Vagina (tissue), 2 donors: ENCODE data around the gene CFAP299.

ENCODE experiments used
- POLR2A ChIP-seq, 2 donors: fragments of 450-650 bp; IDR thresholded peaks; one replicate each; pipeline ENCODE4 v1.6.1; 2017; ENCODE audit warnings: antibody characterized with exemption in 2 of 2, mild to moderate bottlenecking in 2 of 2, moderate library complexity in 2 of 2
- POLR2AphosphoS5 ChIP-seq, 2 donors: sonication (generic); formaldehyde crosslinking; IDR thresholded peaks; one replicate each; pipeline ENCODE4 v1.9.0; 2017; ENCODE audit warnings: antibody characterized with exemption in 2 of 2, mild to moderate bottlenecking in 2 of 2, low read depth in 1 of 2; ENCODE audit not compliant: insufficient read depth in 1 of 2
- TF ChIP-seq, protein P1 (sequence below), 3 experiments: fragments of 450-650 bp in 2 of 3; fragments of 200-600 bp in 1 of 3; sonication (generic) in 1 of 3; IDR thresholded peaks; one replicate each; pipeline ENCODE4 v1.5.1; 2017 to 2019; ENCODE audit warnings: antibody characterized with exemption in 3 of 3, mild to moderate bottlenecking in 2 of 3, moderate library complexity in 2 of 3

DNA sequence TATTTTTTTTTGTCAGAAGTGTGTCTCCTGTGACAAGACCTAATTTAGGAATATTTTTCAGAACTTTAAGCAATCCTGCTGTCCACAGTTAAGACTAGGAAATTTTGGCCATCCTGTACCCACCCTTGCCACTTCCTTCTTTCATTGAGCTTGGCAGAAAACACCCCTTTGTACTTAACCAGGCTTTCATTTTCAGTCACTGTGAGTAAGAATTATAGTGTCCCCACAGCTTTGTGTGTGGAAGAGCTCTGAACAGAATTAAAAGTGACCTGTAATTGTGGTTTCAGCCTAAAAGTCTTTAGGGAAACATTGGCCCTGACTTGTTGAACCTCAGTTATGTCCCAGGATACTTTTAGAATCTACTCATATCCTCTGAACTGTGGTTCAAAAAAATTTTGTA lies 541.3 kb downstream of the CFAP299 start:
- TF ChIP-seq POLR2A (IDR thresholded peaks at IDR 0.05) (no peak), POLR2AphosphoS5 (IDR thresholded peaks at IDR 0.05; ENCODE audit: insufficient read depth in 1 of 2, low read depth in 1 of 2) (no peak)
- TF ChIP-seq, protein P1, sequence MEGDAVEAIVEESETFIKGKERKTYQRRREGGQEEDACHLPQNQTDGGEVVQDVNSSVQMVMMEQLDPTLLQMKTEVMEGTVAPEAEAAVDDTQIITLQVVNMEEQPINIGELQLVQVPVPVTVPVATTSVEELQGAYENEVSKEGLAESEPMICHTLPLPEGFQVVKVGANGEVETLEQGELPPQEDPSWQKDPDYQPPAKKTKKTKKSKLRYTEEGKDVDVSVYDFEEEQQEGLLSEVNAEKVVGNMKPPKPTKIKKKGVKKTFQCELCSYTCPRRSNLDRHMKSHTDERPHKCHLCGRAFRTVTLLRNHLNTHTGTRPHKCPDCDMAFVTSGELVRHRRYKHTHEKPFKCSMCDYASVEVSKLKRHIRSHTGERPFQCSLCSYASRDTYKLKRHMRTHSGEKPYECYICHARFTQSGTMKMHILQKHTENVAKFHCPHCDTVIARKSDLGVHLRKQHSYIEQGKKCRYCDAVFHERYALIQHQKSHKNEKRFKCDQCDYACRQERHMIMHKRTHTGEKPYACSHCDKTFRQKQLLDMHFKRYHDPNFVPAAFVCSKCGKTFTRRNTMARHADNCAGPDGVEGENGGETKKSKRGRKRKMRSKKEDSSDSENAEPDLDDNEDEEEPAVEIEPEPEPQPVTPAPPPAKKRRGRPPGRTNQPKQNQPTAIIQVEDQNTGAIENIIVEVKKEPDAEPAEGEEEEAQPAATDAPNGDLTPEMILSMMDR (IDR thresholded peaks at IDR 0.05): no peak
